ENCODE results near the gene LRRC27.

Gene LRRC27

GRCh38 chr10:132422903-132423825, 91.2 kb downstream of the LRRC27 start:
- TF ChIP-seq GATA1 (IDR thresholded peaks at IDR 0.05; ENCODE audit: low read depth, low read length) (no peak), POLR2A (IDR thresholded peaks at IDR 0.05; ENCODE audit: low read length) (no peak)
- DNase-seq = no peak

- TF ChIP-seq POLR2A (IDR thresholded peaks at IDR 0.05; ENCODE audit: low read length) = no peak
- no peak for TF ChIP-seq GATA1 (IDR thresholded peaks at IDR 0.05; ENCODE audit: low read depth, low read length)
- DNase-seq = no peak
These were observed 92.2 kb downstream of the LRRC27 start for GRCh38 chr10:132423966-132424861.

DNA sequence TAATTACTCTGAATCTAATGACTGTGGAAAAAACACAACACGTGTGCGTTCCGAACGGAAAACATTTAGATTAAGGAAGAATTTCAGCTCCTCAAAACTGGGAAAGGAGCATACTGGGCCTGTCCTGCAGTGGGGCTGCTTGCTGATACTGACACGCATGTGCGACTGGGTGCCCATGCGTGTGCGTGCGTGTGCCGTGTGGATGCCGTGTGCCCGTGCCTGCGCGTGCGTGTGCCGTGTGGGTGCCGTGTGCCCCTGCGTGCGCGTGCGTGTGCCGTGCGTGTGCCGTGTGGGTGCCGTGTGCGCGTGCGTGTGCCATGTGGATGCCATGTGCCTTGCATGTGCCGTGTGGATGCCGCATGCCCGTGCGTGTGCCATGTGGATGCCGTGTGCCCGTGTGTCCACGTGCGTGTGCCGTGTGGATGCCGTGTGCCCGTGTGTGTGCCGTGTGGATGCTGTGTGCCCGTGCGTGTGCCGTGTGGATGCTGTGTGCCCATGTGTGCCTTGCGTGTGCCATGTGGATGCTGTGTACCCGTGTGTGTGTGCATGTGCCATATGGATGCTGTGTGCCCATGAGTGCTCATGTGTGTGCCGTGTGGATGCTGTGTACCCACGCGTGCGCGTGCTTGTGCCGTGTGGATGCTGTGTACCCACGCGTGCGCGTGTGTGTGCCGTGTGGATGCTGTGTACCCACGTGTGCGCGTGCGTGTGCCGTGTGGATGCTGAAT, 93.2 kb downstream of the LRRC27 start:
- TF ChIP-seq POLR2A (IDR thresholded peaks at IDR 0.05; ENCODE audit: low read length) (no peak), GATA1 (IDR thresholded peaks at IDR 0.05; ENCODE audit: low read depth, low read length) (no peak)
- no peak for DNase-seq

DNA sequence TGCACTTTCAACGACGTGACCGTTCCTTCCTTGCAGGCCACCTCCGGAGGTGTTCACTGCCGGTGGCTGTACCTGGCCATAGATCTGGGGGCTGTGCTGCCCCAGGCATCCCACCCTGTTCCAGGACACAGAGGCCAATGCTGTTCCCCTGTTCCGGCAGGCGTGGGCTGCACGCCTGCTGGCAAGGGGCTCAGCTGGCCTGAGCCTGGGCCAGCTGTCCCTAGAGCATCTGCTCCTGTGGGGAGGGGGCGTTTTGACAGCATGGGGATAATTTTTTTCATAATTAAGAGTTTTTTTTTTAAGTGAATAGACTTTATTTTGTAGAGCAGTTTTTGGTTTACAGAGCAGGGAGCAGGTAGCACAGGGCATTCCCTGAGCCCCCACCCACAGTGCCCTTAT, 93.8 kb downstream of the LRRC27 start:
- DNase-seq = no peak

DNA sequence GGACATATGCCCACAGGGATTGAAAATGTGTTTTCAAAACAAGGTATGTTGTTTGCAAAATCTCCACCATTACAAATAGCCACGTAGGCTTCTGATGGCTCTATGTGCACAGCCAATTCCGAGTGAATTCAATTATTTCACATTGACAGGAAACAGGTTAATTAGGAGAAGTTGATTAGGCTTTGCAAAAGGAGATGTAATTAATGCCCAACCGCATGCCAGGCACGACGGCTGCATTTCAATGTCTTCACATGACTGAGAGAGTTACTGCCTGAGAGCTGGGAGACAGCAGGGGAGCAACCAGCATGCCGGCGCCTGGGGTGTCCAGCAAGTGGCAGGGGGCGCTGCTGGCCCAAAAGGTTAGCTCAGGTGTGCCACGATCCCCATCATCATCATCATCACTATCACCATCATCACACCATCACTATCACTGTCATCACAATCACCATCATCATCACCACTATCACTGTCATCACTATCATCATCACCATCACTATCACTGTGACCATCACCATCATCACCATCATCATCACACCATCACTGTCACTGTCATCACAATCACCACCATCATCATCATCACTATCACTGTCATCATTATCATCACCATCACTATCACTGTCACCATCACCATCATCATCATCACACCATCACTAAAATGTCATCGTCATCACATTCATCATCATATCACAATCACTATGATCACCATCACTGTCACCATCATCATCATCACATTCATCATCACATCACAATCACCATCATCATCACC, 95.2 kb downstream of the LRRC27 start:
- no peak for TF ChIP-seq GATA1 (IDR thresholded peaks at IDR 0.05; ENCODE audit: low read depth, low read length)
- TF ChIP-seq POLR2A (IDR thresholded peaks at IDR 0.05; ENCODE audit: low read length) = no peak
- DNase-seq = no peak

More for the DNA sequence above, 93.8 kb downstream of the LRRC27 start:
- TF ChIP-seq GATA1 (IDR thresholded peaks at IDR 0.05; ENCODE audit: low read depth, low read length) (no peak), POLR2A (IDR thresholded peaks at IDR 0.05; ENCODE audit: low read length) (no peak)

DNA sequence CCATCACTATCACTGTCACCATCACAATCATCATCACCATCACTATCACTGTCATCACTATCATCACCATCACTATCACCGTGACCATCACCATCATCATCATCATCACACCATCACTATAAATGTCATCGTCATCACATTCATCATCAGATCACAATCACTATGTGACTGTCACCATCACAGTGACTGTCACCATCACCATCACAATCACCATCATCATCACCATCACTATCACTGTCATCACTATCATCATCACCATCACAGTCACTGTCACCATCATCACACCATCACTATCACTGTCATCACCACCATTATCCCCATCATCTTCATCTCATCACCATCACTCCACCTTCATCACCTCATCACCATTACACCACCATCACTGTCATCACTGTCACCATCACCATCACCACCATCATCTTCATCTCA, 96.0 kb downstream of the LRRC27 start:
- TF ChIP-seq POLR2A (IDR thresholded peaks at IDR 0.05; ENCODE audit: low read length) (no peak), GATA1 (IDR thresholded peaks at IDR 0.05; ENCODE audit: low read depth, low read length) (no peak)
- no peak for DNase-seq

DNA sequence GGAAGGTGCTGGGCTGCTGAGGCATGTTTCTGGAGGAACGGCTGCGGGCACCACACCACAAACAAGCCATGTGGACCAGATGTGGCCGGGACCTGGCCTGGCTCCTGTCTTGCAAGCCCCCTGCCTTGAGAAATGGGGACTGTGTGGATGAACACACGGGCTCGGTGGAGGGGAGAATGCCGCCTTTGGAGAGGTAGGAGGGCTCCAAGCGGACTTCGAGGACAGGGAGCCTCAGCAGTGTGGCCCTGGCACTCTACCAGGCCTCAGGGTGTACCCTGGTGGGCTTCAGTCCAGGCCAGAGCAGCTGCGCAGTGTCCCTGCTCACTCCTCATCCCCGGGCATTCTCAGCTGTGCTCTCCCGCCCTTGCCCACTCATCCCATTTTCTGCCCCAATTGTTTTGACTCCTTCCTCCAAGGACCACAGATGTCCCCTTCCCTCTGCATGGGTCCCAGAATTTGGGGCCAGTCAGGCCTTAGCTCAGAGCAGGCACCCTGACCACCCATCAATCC, 96.5 kb downstream of the LRRC27 start:
- TF ChIP-seq POLR2A (IDR thresholded peaks at IDR 0.05; ENCODE audit: low read length) (no peak), GATA1 (IDR thresholded peaks at IDR 0.05; ENCODE audit: low read depth, low read length) (no peak)
- no peak for DNase-seq

All from erythroblast (primary cell).